Spleen (tissue), 11 donors: ENCODE results near the gene PPP1R9A. TPM values are rescaled to one million over a fixed set of nuclear protein-coding genes. Genes with fewer than 3 reads are reported as not detected.

Experiments
- DNase-seq: peaks from one replicate; pipeline ENCODE4 v3.0.0-alpha.2; 2020
- H3K27ac ChIP-seq, 8 donors: fragments of 200-600 bp; sonication (generic) in 7 of 8; 1 replicate in 4 of 8; 2 replicates in 4 of 8; pipeline versions ENCODE4 v1.5.0 to v1.8.0; 2016 to 2021; ENCODE audit warnings: inconsistent platforms in 4 of 8, mild to moderate bottlenecking in 4 of 8, moderate library complexity in 1 of 8
- H3K27me3 ChIP-seq, 7 donors: fragments of 200-600 bp; sonication (generic) in 6 of 7; replicated peaks in 1 of 7; 1 replicate in 4 of 7; 2 replicates in 3 of 7; pipeline versions ENCODE4 v1.5.0 to v1.8.0; 2016 to 2021; ENCODE audit warnings: inconsistent platforms in 3 of 7, mild to moderate bottlenecking in 1 of 7
- H3K36me3 ChIP-seq, 6 donors: fragments of 200-600 bp; sonication (generic) in 5 of 6; 1 replicate in 4 of 6; 2 replicates in 2 of 6; pipeline versions ENCODE4 v1.5.0 to v1.8.0; 2016 to 2021; ENCODE audit warnings: inconsistent platforms in 2 of 6
- H3K4me1 ChIP-seq, 6 donors: fragments of 200-600 bp; sonication (generic) in 5 of 6; 1 replicate in 3 of 6; 2 replicates in 3 of 6; pipeline versions ENCODE4 v1.5.0 to v1.8.0; 2016 to 2021; ENCODE audit warnings: inconsistent platforms in 3 of 6
- H3K4me3 ChIP-seq, 8 donors: fragments of 200-600 bp; sonication (generic) in 7 of 8; 1 replicate in 4 of 8; 2 replicates in 4 of 8; pipeline versions ENCODE4 v1.5.0 to v1.8.0; 2016 to 2021; ENCODE audit warnings: inconsistent platforms in 4 of 8, mild to moderate bottlenecking in 4 of 8, moderate library complexity in 2 of 8
- H3K9me3 ChIP-seq, 8 donors: fragments of 200-600 bp; sonication (generic) in 7 of 8; 1 replicate in 4 of 8; 2 replicates in 4 of 8; pipeline versions ENCODE4 v1.5.0 to v1.8.0; 2016 to 2021; ENCODE audit warnings: inconsistent platforms in 4 of 8
- POLR2A ChIP-seq, 3 donors: fragments of 450-650 bp; IDR thresholded peaks; one replicate each; pipeline ENCODE4 v1.5.1; 2017; ENCODE audit warnings: antibody characterized with exemption in 3 of 3, mild to moderate bottlenecking in 1 of 3
- POLR2AphosphoS5 ChIP-seq, 3 donors: sonication (generic); formaldehyde crosslinking; IDR thresholded peaks; one replicate each; pipeline ENCODE4 v1.5.1; 2017; ENCODE audit warnings: antibody characterized with exemption in 3 of 3
- WGBS, 5 donors: extraction: QIAGEN DNeasy Blood & Tissue Kit in 3 of 5; methylation state at CpG; one replicate each; pipeline versions ENCODE4 v1.1.5 to v1.1.7; 2013 to 2018; 5-methylcytosine and 5-hydroxymethylcytosine counted together
- intact Hi-C: fragments of 100-400 bp; cut with DNase I; formaldehyde crosslinking; loops from one replicate; pipeline ENCODE4 v1.15.0; 2023; ENCODE audit warnings: low total_unique reads
- polyA plus RNA-seq, 3 donors: library from polyadenylated mRNA; stranded (reverse); fragments of 200-250 nt; gene quantifications; one replicate each; pipeline ENCODE4 v1.2.1, GENCODE V29; 2013
- total RNA-seq, 7 donors: library from RNA; depleted of rRNA in 3 of 7; stranded (reverse); fragments of >200 nt in 3 of 7; fragmentation: NEBNext Ultra II Directional in 4 of 7; extraction: Animal tissue kit (Norgen Biotek cat#: 25700) in 4 of 7; gene quantifications; one replicate each; pipeline versions ENCODE4 v1.1.0 to v1.2.1, GENCODE V29; 2016 to 2021
- TF ChIP-seq, protein P1 (sequence below), 11 experiments: fragments of 200-600 bp in 7 of 11; fragments of 450-650 bp in 4 of 11; sonication (generic) in 4 of 11; IDR thresholded peaks in 8 of 11; conservative IDR thresholded peaks in 3 of 11; 1 replicate in 7 of 11; 2 replicates in 4 of 11; pipeline versions ENCODE4 v1.4.0 to v1.8.0; 2016 to 2021; ENCODE audit warnings: antibody characterized with exemption in 11 of 11, inconsistent platforms in 4 of 11, mild to moderate bottlenecking in 1 of 11
- donor health status: healthy with polysubstance abuse.
- donor health status: DM: no; HTN: no; CAD: no; lungs with moderate emphysema.
- donor health status: DM: no; HTN: no; CAD: no.
- donor health status: Bipolar disorder and iron deficiency.
- donor health status: healthy.
- donor health status: DM: no; HTN: no; CAD: no.
- donor health status: DM: yes; HTN: yes; CAD: no.

Gene PPP1R9A
- total and polyA plus RNA-seq, 10 donors, result 0.52 to 24.1 (median 10.9) TPM

DNA sequence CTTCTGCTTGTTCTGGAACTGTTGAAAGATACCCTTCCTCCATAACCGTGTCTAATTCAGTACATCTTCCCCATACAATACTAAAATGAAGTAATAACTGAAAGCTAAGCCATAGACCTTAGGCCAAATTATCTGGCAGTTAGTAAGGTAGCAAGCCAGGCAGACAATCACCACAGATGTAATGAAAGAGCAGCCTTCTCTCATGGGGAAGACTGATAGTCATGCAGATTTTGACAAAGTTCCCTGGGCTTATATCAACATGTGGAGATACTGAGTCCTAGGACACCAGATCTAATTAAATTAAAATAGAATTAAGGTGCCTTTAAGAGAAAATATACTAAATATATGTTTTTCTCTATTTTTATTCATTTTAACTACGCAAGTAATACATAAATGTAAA is 355.5 kb downstream of the PPP1R9A start:
- Histone ChIP-seq H3K27me3 (no peaks in the 10 kb centered on the region), H3K4me1 (no peaks in the 10 kb centered on the region), H3K4me3 (no peak overlapping the region), H3K9me3 (no peaks in the 10 kb centered on the region), H3K36me3 (no peaks in the 10 kb centered on the region), H3K27ac (no peak overlapping the region)
- WGBS, 5 donors, result 86 to 99% (median 91%) methylated on average over 2 of the region's 2 CpGs
- DNase-seq, result no peak
- intact Hi-C loops, result no loop called here
- TF ChIP-seq POLR2A (IDR thresholded peaks at IDR 0.05), result no peak
- TF ChIP-seq, protein P1, sequence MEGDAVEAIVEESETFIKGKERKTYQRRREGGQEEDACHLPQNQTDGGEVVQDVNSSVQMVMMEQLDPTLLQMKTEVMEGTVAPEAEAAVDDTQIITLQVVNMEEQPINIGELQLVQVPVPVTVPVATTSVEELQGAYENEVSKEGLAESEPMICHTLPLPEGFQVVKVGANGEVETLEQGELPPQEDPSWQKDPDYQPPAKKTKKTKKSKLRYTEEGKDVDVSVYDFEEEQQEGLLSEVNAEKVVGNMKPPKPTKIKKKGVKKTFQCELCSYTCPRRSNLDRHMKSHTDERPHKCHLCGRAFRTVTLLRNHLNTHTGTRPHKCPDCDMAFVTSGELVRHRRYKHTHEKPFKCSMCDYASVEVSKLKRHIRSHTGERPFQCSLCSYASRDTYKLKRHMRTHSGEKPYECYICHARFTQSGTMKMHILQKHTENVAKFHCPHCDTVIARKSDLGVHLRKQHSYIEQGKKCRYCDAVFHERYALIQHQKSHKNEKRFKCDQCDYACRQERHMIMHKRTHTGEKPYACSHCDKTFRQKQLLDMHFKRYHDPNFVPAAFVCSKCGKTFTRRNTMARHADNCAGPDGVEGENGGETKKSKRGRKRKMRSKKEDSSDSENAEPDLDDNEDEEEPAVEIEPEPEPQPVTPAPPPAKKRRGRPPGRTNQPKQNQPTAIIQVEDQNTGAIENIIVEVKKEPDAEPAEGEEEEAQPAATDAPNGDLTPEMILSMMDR (IDR thresholded peaks at IDR 0.05 in 8 of 11, conservative IDR thresholded peaks at IDR 0.05 in 3 of 11), result no peak
- TF ChIP-seq POLR2AphosphoS5 (IDR thresholded peaks at IDR 0.05), result no peak

DNA sequence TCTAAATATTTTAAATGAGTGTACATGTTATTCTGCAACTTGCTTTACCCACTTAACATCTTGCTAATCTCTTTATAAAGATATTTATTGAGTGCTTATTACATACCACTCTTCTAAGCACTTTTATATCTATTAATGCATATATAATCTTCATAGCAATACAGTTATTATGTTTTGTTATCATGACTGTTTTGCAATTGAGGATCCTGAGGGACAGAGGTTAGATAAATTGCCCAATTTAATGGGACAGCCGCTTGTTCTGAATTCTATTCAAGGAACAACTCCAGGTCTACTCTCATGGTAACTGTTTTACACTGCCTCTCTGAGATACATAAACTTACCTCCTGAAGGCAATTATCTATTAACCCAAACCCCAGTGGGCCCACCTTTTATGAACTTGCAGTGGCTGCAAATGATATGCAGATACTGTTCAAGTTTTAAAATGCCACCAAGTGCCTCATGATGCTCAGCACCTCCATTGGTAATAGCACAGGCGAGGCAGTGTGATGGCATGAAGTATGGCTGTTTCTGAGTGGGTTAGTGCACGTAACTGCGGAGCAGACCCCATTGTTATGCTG is 356.5 kb downstream of the PPP1R9A start:
- WGBS, 5 donors, result 91 to 95% (median 93%) methylated on average over 4 of the region's 4 CpGs
- Histone ChIP-seq H3K27ac (no peak overlapping the region), H3K36me3 (no peaks in the 10 kb centered on the region), H3K27me3 (no peaks in the 10 kb centered on the region), H3K4me3 (no peak overlapping the region), H3K9me3 (no peaks in the 10 kb centered on the region), H3K4me1 (no peaks in the 10 kb centered on the region)
- TF ChIP-seq POLR2A (IDR thresholded peaks at IDR 0.05), result no peak
- TF ChIP-seq POLR2AphosphoS5 (IDR thresholded peaks at IDR 0.05), result no peak
- TF ChIP-seq, protein P1 (IDR thresholded peaks at IDR 0.05 in 8 of 11, conservative IDR thresholded peaks at IDR 0.05 in 3 of 11), result no peak
- intact Hi-C loops, result no loop called here
- no peak for DNase-seq

DNA sequence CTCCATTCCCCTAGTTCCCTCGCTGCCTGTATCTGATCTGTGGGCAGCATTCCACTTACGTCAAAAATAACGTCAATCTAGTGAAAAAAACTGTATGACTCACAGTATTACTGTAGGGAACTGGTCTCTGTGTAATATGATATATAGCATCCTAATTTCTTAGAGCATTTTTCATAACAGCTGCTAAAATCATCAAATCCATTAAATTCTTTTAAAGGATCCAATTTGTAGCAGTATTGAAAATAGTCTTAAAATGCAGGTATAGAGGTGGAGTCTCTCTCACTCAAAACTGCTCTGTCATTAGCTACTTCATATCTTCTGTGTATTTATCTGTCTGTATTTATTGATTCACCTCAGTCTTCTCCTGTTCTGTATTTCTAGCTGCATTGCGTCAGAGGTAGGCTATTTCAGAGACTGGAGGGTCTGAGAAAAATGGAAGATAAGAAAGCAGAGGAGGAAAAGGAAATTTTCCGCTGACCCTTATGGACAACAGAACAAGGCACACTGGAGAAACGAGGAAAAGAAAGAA is 357.0 kb downstream of the PPP1R9A start:
- TF ChIP-seq POLR2A (IDR thresholded peaks at IDR 0.05) (no peak), POLR2AphosphoS5 (IDR thresholded peaks at IDR 0.05) (no peak)
- TF ChIP-seq, protein P1 (IDR thresholded peaks at IDR 0.05 in 8 of 11, conservative IDR thresholded peaks at IDR 0.05 in 3 of 11), result no peak
- no peaks in the 10 kb centered on the region for H3K36me3 ChIP-seq
- no peaks in the 10 kb centered on the region for H3K9me3 ChIP-seq
- no peak overlapping the region for H3K27ac ChIP-seq
- H3K4me3 ChIP-seq, result no peak overlapping the region
- no peaks in the 10 kb centered on the region for H3K27me3 ChIP-seq
- no peak for DNase-seq
- H3K4me1 ChIP-seq, result no peaks in the 10 kb centered on the region
- intact Hi-C loops, result no loop called here
- WGBS, 5 donors, result 83 to 90% (median 89%) methylated on average over 6 of the region's 6 CpGs

DNA sequence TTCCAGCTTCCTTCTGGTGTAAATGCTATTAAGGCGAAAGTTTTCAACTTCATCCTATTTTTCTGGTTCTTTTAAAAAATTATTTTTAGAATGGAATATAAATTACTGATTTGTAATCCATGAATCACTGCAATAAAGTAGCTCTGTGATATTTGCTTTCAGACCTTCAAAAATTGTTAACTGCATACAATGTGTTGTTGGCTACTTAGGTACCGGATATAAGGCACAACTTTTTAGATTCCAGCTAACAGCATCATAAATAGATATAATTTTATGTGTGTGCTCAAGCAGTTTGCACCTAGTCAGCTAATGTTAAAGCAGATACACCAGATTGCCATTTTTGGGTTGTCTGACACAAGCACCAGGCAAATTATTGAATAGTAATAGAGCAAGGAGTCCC is 358.2 kb downstream of the PPP1R9A start:
- TF ChIP-seq POLR2AphosphoS5 (IDR thresholded peaks at IDR 0.05), result no peak
- no peak overlapping the region for H3K4me3 ChIP-seq
- no peaks in the 10 kb centered on the region for H3K4me1 ChIP-seq
- no peaks in the 10 kb centered on the region for H3K27me3 ChIP-seq
- H3K27ac ChIP-seq, result no peak overlapping the region
- intact Hi-C loops, result no loop called here
- 90 to 96% (median 93%) methylated on average over 2 of the region's 2 CpGs for WGBS, 5 donors
- H3K36me3 ChIP-seq, result no peaks in the 10 kb centered on the region
- no peaks in the 10 kb centered on the region for H3K9me3 ChIP-seq
- no peak for DNase-seq
